SJSA1 (cell line): ENCODE measurements around the gene ITGA4. TPM values are rescaled to one million over a fixed set of nuclear protein-coding genes. Genes with fewer than 3 reads are reported as not detected.

ENCODE experiments used
- DNase-seq, 2 experiments: peaks; one replicate each; pipeline ENCODE4 v3.0.0-alpha.2; 2015 to 2020; ENCODE audit warnings: low spot score in 2 of 2, low read depth in 1 of 2
- H3K27ac ChIP-seq: fragments of 250-450 bp; sonication (Bioruptor Pico); 2 replicates; pipeline ENCODE4 v1.5.1; 2020; ENCODE audit warnings: mild to moderate bottlenecking, moderate library complexity
- H3K27me3 ChIP-seq: fragments of 250-450 bp; sonication (Bioruptor Pico); replicated peaks from 2 replicates; pipeline ENCODE4 v1.5.1; 2020; ENCODE audit warnings: mild to moderate bottlenecking, moderate library complexity
- H3K36me3 ChIP-seq: fragments of 250-450 bp; sonication (Bioruptor Pico); 2 replicates; pipeline ENCODE4 v1.5.1; 2020; ENCODE audit warnings: mild to moderate bottlenecking
- H3K4me1 ChIP-seq: fragments of 250-450 bp; sonication (Bioruptor Pico); replicated peaks from 2 replicates; pipeline ENCODE4 v1.6.1; 2021; ENCODE audit warnings: mild to moderate bottlenecking
- H3K4me3 ChIP-seq: fragments of 250-450 bp; sonication (Bioruptor Pico); 2 replicates; pipeline ENCODE4 v1.5.1; 2020; ENCODE audit warnings: mild to moderate bottlenecking
- H3K9me3 ChIP-seq: fragments of 250-450 bp; sonication (Bioruptor Pico); replicated peaks from 2 replicates; pipeline ENCODE4 v1.5.1; 2020; ENCODE audit warnings: mild to moderate bottlenecking
- total RNA-seq: library from RNA; depleted of rRNA; stranded (reverse); fragments of >200 nt; shearing (Covaris generic); gene quantifications from 2 replicates; pipeline ENCODE4 v1.2.3, GENCODE V29; 2014

Gene ITGA4
- total RNA-seq, 1 experiment from 2014 or later, result 80.0 TPM

DNA sequence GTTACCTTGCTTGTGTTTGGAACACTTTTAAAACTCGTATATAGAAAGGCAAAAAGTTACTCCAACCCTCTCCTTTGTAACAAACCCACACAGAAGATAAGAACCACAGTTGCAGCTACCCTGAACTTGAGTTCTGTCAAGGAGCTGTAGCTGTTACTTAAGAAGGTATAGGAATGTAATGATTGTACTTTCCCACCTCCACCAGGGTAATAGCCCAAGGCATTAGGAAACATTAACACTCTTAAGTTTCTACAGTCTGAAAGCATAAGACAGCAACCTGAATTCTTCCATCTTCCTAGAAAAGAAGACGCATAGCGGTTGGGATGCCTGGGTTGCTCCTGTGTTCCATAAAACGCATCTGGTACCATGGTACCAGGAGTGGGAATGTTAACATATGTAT, 43.0 kb downstream of the ITGA4 start:
- Histone ChIP-seq H3K9me3 (no peaks in the 10 kb centered on the region), H3K27ac (no peak overlapping the region), H3K36me3 (peaks cover 32% of the 10 kb centered on the region), H3K27me3 (no peaks in the 10 kb centered on the region), H3K4me3 (no peak overlapping the region), H3K4me1 (no peaks in the 10 kb centered on the region)
- no peak for DNase-seq

DNA sequence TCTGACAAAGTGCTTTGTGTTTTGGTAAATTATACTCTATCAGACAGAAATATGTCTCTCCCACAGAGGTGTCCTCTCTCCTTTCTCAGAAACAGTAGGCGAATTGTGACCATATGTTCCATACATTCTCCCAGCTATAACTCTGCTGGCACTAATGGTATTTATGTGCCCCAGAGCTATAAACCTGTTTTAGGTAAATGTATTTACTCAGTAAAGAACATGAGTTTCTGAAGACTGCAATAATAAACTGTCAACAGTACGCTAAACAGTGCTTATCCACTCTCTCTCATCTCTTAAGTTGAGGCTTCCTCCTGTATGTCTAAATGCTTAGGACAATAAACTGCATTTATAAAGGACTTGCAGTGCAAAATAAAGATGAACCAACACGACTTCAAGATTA, 58.5 kb downstream of the ITGA4 start:
- peaks cover 26% of the 10 kb centered on the region for H3K36me3 ChIP-seq
- H3K9me3 ChIP-seq, result no peaks in the 10 kb centered on the region
- H3K27ac ChIP-seq, result no peak overlapping the region
- H3K4me1 ChIP-seq, result no peaks in the 10 kb centered on the region
- H3K4me3 ChIP-seq, result no peak overlapping the region
- no peak for DNase-seq
- no peaks in the 10 kb centered on the region for H3K27me3 ChIP-seq

DNA sequence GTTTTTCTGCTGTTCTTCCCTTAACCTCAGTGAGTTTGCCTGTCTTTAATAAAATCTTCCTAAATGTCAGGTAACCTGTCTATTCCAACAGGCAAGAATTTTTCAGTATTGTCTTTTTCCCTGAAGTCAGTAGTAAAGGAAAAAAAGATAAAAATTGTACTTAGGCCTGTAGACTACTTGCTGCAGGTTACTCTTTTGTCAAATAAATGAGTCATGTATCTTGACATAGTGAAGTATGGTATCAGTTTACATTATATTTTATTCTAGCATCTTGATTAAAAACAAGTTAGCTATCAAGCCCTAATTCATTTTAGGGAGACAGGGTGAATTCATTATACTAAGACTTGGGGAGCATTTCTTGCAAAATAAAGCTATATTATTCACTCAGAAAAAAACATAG, 59.8 kb downstream of the ITGA4 start:
- H3K4me3 ChIP-seq, result no peak overlapping the region
- no peaks in the 10 kb centered on the region for H3K27me3 ChIP-seq
- peaks cover 21% of the 10 kb centered on the region for H3K36me3 ChIP-seq
- DNase-seq, result no peak
- no peak overlapping the region for H3K27ac ChIP-seq
- H3K4me1 ChIP-seq, result no peaks in the 10 kb centered on the region
- no peaks in the 10 kb centered on the region for H3K9me3 ChIP-seq

DNA sequence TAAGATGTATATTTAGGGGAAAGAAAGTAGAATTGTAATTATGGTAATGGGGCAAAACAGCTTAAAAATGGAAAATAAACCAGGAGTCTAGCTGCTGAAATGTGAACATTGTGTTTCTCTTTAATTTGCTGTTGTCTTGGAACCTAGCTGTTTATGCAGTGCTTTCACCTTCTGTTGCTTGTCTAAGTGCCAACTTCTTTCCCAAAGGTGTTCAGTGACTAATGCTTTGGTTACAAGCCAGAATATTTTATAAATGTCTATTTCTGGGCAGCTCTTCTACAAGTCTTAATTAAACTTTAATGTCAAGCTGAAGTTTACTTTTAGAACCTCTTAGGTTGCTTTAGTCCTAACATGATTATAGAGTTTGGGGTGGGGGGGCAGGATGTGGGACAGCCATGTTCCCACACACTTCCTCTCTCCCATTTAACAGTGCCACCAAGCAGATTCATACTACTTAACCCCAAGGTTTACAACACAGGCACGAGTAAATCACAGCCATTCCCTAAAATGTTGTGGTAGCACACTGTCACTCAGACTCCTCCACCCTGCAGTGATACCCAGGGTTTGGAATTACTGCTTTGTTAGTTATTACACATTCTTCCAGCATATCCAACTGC, 60.6 kb downstream of the ITGA4 start:
- Histone ChIP-seq H3K36me3 (peaks cover 19% of the 10 kb centered on the region), H3K4me3 (no peak overlapping the region), H3K27me3 (no peaks in the 10 kb centered on the region), H3K4me1 (no peaks in the 10 kb centered on the region), H3K9me3 (no peaks in the 10 kb centered on the region), H3K27ac (no peak overlapping the region)
- DNase-seq, result no peak

DNA sequence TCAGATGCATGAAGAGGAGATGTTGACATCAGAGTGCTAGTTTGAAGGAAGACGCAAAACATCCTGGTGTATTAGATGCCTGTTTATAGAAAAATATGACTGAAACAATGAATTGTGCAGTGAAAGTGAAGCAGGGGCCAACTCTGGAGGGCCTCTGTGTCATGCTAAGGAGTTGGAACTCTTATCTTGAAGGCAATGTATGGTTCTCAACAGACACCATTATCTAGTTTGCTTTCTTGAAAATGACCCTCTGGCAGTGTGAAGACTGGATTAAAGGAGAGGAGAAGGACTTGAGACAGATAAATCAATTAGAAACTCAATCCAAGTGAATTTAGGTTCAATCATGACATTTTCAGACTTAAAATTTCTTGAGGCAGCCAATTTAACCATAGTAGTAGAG, 63.1 kb downstream of the ITGA4 start:
- no peak for DNase-seq
- H3K27me3 ChIP-seq, result no peaks in the 10 kb centered on the region

DNA sequence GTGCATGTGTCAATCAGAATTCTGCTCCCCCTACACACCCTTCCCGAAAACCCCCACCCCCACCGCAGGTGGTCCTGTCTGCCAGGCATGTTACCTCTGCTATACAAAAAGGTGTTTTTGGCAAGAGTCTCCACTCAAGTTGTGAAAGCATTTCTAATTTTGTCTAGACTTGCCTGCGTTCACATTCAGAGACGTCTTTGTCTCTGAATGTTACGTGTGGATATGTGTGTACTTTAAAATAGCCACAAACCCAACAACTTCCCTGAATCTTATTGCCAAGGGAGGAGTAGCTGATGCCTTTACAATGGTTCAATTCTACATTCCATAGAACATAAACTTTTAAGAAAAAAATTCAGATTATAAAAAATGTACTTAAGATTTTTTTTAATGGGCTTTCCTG, 66.6 kb downstream of the ITGA4 start:
- Histone ChIP-seq H3K27ac (no peak overlapping the region), H3K9me3 (no peaks in the 10 kb centered on the region)

More for the DNA sequence above, 63.1 kb downstream of the ITGA4 start:
- H3K4me1 ChIP-seq, result no peaks in the 10 kb centered on the region
- H3K36me3 ChIP-seq, result 0 out of 2 replicates have a peak, but pooled peaks cover 2% of the 10 kb centered on the region
- no peak overlapping the region for H3K4me3 ChIP-seq
- H3K27ac ChIP-seq, result no peak overlapping the region
- H3K9me3 ChIP-seq, result no peaks in the 10 kb centered on the region

DNA sequence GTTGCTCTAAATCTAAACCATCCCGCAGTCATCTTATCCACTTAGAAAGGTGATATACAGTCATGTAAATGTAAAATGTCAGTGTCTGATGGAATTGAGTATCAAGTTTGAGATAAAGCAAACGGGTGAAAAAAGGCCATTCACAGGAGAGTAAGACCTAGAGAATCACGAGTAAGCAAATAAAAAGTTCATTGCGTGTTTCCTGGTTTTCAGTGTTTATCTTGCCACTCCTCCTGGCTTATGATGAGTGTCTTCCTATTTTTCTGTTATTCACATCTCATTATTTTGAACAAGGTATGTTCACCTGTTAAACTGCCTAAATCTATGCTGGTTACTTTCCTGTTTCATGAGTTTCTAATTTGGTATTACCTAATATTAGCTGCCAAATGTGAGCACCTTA, 68.8 kb downstream of the ITGA4 start:
- DNase-seq, result no peak
- H3K4me3 ChIP-seq, result no peak overlapping the region
- H3K27ac ChIP-seq, result no peak overlapping the region
- H3K27me3 ChIP-seq, result no peaks in the 10 kb centered on the region
- no peaks in the 10 kb centered on the region for H3K9me3 ChIP-seq
- H3K4me1 ChIP-seq, result no peaks in the 10 kb centered on the region
- peaks cover 13% of the 10 kb centered on the region for H3K36me3 ChIP-seq

More for the DNA sequence above, 66.6 kb downstream of the ITGA4 start:
- Histone ChIP-seq H3K36me3 (0 out of 2 replicates have a peak, but pooled peaks cover 2% of the 10 kb centered on the region), H3K4me3 (no peak overlapping the region), H3K4me1 (no peaks in the 10 kb centered on the region), H3K27me3 (no peaks in the 10 kb centered on the region)
- DNase-seq, result no peak

DNA sequence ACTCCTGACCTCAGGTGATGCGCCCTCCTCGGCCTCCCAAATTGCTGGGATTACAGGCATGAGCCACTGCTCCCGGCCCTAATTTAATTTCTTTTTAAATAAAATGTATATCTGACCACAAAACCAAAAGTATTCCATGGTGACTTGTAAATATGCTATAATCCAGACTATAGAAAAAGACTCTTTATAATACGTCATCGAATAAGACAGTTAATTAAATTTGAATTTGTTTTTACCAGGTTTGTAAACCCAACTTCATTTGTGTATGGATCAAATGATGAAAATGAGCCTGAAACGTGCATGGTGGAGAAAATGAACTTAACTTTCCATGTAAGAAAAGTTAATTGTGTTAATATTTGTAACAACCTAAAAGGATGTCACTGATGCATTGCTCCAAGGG, 69.9 kb downstream of the ITGA4 start:
- Histone ChIP-seq H3K4me1 (no peaks in the 10 kb centered on the region), H3K36me3 (peaks cover 13% of the 10 kb centered on the region), H3K4me3 (no peak overlapping the region), H3K9me3 (no peaks in the 10 kb centered on the region), H3K27me3 (no peaks in the 10 kb centered on the region), H3K27ac (no peak overlapping the region)
- DNase-seq, result no peak

DNA sequence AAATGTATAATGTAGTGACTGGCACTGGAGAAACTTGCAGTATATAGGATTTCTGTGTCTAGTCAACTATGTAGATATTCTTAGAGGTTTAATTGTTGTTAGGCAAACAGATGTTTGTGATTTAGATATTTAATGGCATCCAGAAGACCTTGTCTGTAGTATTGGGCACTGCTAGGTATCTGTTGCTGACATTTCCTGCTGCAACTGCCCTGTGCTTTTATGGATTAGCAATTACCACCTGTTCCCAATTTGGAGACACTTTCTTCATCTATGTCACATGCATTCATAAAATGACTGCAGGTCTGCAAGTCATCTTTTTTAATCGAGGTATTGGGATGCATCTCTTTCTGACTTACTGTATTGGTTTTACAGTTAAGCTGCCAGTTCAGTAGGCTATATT, 71.3 kb downstream of the ITGA4 start:
- DNase-seq, result no peak
- Histone ChIP-seq H3K9me3 (no peaks in the 10 kb centered on the region), H3K36me3 (peaks cover 11% of the 10 kb centered on the region), H3K4me3 (no peak overlapping the region), H3K27me3 (no peaks in the 10 kb centered on the region), H3K4me1 (no peaks in the 10 kb centered on the region), H3K27ac (no peak overlapping the region)

DNA sequence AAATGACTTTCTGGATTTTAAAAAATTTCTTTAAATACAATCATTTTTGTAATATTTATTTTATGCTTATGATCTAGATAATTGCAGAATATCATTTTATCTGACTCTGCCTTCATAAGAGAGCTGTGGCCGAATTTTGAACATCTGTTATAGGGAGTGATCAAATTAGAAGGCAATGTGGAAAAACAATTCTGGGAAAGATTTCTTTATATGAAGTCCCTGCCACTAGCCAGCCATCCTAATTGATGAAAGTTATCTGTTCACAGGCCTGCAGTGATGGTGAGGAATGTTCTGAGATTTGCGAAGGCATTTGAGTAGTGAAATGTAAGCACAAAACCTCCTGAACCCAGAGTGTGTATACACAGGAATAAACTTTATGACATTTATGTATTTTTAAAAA, 79.5 kb downstream of the ITGA4 start:
- Histone ChIP-seq H3K4me3 (no peak overlapping the region), H3K4me1 (no peaks in the 10 kb centered on the region), H3K27me3 (no peaks in the 10 kb centered on the region), H3K9me3 (no peaks in the 10 kb centered on the region), H3K27ac (no peak overlapping the region), H3K36me3 (peaks cover 29% of the 10 kb centered on the region)
- DNase-seq, result no peak

DNA sequence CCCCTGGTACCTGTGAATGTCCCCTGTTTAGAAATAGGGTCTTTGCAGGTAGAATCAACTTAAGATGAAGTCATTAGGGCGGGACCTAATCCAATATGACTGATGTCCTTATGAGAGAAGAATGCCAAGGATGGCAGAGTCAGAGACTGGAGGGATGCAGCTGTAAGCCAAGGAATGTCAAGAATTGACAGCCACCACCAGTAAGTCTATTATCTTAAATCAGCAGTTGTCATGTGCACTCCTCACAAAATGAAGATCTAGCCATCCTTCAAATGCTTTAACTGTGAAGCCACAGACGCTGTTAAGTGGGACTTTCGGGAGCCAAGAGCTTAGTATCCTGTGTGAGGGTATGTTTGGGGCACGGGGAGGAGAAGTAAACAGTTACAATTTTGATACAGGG, 83.2 kb downstream of the ITGA4 start:
- DNase-seq, result no peak
- Histone ChIP-seq H3K36me3 (peaks cover 14% of the 10 kb centered on the region), H3K27me3 (no peaks in the 10 kb centered on the region; the same call in 1 of the 2 replicates), H3K4me1 (no peaks in the 10 kb centered on the region), H3K4me3 (no peak overlapping the region), H3K27ac (no peak overlapping the region), H3K9me3 (no peaks in the 10 kb centered on the region)

DNA sequence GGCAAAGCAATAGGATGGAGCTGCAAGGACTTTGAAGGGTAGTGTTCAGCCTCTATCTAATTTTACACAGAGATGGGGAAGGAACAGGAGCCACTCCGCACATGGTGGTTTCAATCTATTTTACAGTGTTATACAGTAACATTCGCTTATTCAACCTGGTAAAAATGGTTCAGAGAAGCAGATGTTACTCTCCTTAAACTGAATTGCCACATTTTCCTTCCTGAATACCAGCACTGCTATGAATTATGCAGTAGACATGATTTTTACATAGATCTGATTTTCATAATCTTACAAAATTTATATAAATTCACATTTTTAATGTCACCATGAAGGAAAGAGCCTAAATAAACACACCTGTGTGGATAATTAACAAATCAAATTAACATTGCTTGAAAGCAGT, 85.0 kb downstream of the ITGA4 start:
- H3K4me1 ChIP-seq, result no peaks in the 10 kb centered on the region
- no peaks in the 10 kb centered on the region; the same call in 1 of the 2 replicates for H3K27me3 ChIP-seq

DNA sequence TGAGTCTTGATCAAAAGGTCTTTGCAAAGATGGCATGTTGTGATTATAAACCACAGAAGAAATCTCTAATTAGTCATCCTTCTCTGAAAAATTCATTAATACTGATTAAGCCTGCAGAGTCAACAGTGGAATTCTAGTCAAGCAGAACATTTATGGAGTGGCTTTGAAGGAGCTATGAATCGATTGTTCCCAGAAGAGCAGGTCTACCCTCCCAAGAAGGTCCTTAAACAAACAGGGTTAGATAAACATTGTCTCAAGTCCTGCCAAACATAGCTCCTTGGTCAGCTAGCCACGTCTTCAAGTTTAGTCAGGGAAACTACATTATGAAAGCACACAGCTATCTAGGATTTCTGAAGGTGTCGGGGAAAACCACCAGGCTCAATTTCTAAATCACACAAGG, 88.9 kb downstream of the ITGA4 start:
- Histone ChIP-seq H3K27ac (no peak overlapping the region), H3K4me1 (no peaks in the 10 kb centered on the region), H3K9me3 (no peaks in the 10 kb centered on the region), H3K4me3 (no peak overlapping the region), H3K27me3 (peaks cover 4% of the 10 kb centered on the region; the same call in 1 of the 2 replicates), H3K36me3 (no peaks in the 10 kb centered on the region)
- DNase-seq, result no peak

More for the DNA sequence above, 85.0 kb downstream of the ITGA4 start:
- no peak overlapping the region for H3K27ac ChIP-seq
- H3K36me3 ChIP-seq, result 0 out of 2 replicates have a peak, but pooled peaks cover 4% of the 10 kb centered on the region
- no peak overlapping the region for H3K4me3 ChIP-seq
- H3K9me3 ChIP-seq, result no peaks in the 10 kb centered on the region
- DNase-seq, result no peak

DNA sequence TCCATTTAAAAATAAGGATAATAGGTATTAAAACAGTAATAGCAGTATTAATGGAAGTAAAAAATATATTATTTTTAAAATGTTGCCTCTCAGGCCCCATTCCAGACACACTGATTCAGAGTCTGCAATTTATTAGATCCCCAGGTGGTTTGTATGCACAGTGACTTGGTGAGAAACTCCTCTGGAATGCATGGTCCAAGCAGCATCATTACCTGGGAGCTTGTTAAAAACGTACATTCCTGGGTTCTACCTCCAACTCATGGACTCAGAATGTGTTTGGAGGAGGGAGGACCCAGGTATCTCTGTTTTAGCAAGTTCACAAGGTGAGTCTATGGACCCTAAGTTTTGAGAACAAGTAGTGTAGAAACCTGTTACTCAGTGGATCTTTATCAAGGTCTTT, 95.6 kb downstream of the ITGA4 start:
- H3K27ac ChIP-seq, result no peak overlapping the region
- DNase-seq, result no peak

DNA sequence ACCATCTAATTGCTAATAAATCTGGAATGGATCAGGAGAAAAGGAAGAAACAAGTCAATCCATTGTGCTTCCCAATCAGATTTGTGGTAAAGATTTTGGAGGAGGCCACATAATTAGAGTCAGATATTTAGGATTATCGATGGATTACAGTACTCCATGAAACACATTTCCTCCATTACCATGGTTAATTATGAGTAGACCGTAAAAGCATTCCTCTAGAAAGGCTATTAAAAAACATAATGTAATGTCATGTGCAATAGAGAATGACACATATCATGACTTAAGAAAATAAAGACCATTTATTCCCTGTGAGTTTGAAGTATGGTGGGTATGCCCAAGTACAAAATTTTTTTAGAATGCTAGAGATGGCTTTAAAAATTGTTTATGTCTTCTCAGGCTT, 96.1 kb downstream of the ITGA4 start:
- no peak overlapping the region for H3K27ac ChIP-seq
- H3K27me3 ChIP-seq, result peaks cover under 1% of the 10 kb centered on the region; the same call in 1 of the 2 replicates
- H3K9me3 ChIP-seq, result no peaks in the 10 kb centered on the region
- H3K4me3 ChIP-seq, result no peak overlapping the region
- no peaks in the 10 kb centered on the region for H3K36me3 ChIP-seq
- no peaks in the 10 kb centered on the region for H3K4me1 ChIP-seq
- no peak for DNase-seq

More for the DNA sequence above, 95.6 kb downstream of the ITGA4 start:
- H3K9me3 ChIP-seq, result no peaks in the 10 kb centered on the region
- H3K27me3 ChIP-seq, result peaks cover 4% of the 10 kb centered on the region; the same call in 1 of the 2 replicates
- H3K4me1 ChIP-seq, result no peaks in the 10 kb centered on the region
- H3K36me3 ChIP-seq, result no peaks in the 10 kb centered on the region
- no peak overlapping the region for H3K4me3 ChIP-seq
